GM12873 (cell line): ENCODE results near the gene CDH11.

Experiments used
- TF ChIP-seq, protein P1 (sequence below): IDR thresholded peaks from 2 replicates; pipeline ENCODE4 v1.5.1; 2012; ENCODE audit warnings: low read depth, mild to moderate bottlenecking, moderate library complexity, low read length, control low read depth; ENCODE audit not compliant: insufficient read depth; ENCODE audit errors: missing control alignments

The CDH11 gene

GRCh38 chr16:64996641-64997040 lies 125.2 kb downstream of the CDH11 start:
- TF ChIP-seq, protein P1, sequence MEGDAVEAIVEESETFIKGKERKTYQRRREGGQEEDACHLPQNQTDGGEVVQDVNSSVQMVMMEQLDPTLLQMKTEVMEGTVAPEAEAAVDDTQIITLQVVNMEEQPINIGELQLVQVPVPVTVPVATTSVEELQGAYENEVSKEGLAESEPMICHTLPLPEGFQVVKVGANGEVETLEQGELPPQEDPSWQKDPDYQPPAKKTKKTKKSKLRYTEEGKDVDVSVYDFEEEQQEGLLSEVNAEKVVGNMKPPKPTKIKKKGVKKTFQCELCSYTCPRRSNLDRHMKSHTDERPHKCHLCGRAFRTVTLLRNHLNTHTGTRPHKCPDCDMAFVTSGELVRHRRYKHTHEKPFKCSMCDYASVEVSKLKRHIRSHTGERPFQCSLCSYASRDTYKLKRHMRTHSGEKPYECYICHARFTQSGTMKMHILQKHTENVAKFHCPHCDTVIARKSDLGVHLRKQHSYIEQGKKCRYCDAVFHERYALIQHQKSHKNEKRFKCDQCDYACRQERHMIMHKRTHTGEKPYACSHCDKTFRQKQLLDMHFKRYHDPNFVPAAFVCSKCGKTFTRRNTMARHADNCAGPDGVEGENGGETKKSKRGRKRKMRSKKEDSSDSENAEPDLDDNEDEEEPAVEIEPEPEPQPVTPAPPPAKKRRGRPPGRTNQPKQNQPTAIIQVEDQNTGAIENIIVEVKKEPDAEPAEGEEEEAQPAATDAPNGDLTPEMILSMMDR = no peak

GRCh38 chr16:64993464-64993863 lies 128.4 kb downstream of the CDH11 start:
- TF ChIP-seq, protein P1 = no peak

DNA sequence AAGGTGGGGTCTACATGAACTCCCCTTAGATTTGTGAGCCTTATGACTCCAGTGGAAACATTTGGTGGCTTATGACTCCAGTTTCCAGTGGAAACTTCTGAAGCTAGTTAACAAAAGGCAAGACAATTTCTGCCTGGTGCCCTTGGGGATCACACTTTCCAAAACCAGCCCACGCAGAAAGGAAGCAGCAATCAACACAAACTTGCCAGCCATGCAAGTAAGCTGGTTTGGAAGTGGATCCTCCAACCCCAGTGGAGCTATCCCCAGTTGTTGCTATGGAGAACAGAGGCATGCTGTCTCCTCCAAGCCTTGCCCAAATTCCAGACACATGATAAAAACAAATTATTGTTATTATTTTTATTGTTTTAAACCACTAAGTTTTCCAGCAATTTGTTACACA lies 130.9 kb downstream of the CDH11 start:
- TF ChIP-seq, protein P1 = no peak

DNA sequence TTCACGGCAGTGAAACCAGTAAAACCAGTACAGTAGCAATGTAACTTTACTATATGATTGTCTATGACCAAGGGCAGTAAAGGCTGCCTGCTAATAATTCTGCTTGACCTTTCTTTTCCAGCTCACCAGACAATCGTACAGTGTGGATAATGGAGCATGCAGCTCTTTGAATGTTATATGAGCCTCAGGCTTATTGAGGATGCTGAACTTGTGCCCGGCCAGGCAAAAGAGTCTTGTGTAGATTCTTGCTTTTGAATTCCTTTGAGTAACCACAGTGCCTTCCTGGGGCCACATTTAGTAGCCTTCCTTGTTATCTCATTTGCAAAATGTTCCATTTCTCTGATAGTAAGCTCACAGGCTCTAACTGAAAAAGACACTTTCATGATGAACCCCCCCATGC lies 131.8 kb downstream of the CDH11 start:
- TF ChIP-seq, protein P1 = no peak

DNA sequence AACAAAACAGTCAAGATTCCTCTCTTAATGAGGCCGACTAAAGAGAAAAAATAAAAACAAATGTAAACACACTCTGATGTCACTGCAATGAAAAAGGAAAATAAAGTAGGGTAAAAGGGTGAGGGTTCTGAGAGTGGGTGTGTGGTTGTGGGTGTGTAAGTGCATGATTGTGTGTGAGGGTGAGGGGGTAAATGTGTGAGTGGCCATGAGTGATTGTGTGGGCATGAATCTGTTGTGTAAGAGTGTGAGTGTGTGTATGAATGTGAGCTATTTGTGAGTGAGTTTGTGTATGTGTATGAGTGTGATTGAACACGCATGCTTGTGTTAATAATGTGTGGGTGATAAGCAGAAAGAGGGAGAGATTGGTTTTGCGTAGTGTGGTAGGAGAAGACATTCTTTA lies 132.8 kb downstream of the CDH11 start:
- TF ChIP-seq, protein P1 = no peak

- TF ChIP-seq, protein P1 = peak; percentile 35
Measured at GRCh38 chr16:64983963-64984362, 137.9 kb downstream of the CDH11 start.

- TF ChIP-seq, protein P1 = no peak
Measured at GRCh38 chr16:64983231-64983630, 138.6 kb downstream of the CDH11 start.
